ENCODE data around the gene TMEM184B.
"Not testable (repeated sequence)": the region's sequence is repeated elsewhere in the genome, so short reads cannot be mapped to it uniquely, and the experiment has no call there.

The TMEM184B gene

DNA sequence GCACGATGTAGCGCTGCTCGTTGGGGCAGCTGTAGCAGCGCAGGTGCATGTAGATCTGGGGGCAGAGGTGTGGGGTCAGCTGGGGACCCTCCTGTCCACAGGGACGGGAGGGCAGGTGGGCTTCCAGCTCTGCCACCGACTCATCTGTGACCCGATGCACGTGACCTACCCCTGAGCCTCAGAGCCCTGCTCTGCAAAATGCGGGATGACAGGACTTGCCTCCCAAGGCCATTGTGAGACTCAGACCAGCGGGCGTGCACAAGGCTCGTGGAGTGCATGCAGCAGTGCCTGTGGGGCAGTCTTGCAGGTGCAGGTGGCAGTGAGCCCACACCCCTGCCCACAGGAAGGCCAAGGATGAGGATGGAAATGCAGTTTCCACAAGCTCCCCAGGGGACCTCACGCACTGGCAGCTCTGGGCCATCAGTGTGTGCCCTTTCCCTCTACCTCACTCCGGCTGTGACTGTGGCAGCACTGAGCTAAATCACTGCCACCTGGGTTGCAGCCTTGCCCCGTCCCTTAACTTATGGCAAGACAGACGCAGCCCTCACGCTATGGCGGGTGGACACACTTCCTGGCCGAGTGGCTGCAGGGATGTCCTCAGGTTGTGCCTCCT, 26.7 kb downstream of the TMEM184B start:
- DNase-seq = no peak

DNA sequence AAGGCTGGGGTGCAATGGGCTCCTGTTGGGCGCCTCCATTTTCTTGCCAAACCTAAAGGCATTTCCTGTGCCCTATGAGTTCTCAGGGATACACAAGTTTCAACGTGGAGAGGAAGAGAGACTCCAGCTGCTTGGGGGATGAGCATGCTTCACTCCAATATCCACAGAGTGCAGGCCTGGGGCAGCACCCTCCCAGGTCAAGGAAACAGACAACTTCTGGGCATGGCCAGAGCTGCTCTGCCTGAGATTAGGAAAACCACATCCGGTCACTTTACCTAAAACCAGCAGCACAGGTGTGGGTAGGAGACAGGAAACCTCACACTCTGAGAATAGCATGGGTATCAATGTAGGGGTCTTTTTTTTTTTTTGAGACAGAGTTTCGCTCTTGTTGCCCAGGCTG, 28.7 kb downstream of the TMEM184B start:
- DNase-seq = no peak

- no peak for DNase-seq
Measured at GRCh38 chr22:38243007-38243765, 29.6 kb downstream of the TMEM184B start.

GRCh38 chr22:38240734-38241252, 32.0 kb downstream of the TMEM184B start:
- DNase-seq = no peak

- no peak for DNase-seq
Measured at GRCh38 chr22:38239101-38239761, 33.6 kb downstream of the TMEM184B start.

- DNase-seq = no peak
Measured at GRCh38 chr22:38238519-38239071, 34.2 kb downstream of the TMEM184B start.

- no peak for DNase-seq
Measured at GRCh38 chr22:38236786-38237185, 36.0 kb downstream of the TMEM184B start.

DNA sequence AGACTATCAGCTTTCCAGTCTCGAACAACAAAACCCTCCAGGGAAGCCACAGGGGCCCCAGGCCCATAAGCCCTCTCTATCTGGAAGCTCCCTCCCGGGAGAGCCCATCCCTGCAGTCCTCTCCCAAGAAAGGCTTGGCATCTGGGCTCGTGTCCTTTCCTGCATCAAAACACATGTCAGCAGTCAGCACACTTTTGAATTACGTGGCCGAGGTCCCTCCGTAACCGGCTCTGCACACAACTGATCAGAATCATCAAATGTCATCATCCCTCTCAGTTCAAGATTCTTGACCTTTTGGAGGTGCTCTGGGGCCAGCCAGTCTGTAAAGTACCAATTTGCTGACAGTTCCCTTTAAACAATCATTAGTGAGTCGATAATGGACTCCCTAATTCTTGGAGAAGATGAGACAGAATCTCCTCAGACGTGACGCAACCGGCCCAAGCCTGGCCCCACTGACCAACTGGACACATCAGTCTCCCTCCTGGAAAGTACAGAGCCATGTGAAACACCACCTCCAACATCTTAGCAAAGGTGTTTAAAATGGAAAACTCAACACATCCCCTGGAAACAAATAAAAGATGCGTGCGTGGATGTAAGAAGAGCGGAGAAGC, 37.5 kb downstream of the TMEM184B start:
- no peak for DNase-seq

DNA sequence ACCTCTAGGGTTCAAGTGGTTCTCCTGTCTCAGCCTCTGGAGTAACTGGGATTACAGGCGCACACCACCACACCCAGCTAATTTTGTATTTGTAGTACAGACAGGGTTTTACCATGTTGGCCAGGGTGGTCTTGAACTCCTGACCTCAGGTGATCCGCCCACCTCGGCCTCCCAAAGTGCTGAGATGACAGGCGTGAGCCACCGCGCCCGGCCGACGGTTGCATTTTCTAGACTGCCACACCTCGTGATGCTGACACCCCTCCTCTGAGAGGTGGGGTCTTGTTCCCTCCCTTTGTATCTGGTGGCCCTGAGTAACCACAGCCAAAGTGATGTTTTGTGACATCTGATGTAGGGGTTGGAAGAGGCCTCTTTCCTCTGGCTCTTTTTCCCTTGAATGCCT, 39.0 kb downstream of the TMEM184B start:
- DNase-seq = not testable (repeated sequence)

DNA sequence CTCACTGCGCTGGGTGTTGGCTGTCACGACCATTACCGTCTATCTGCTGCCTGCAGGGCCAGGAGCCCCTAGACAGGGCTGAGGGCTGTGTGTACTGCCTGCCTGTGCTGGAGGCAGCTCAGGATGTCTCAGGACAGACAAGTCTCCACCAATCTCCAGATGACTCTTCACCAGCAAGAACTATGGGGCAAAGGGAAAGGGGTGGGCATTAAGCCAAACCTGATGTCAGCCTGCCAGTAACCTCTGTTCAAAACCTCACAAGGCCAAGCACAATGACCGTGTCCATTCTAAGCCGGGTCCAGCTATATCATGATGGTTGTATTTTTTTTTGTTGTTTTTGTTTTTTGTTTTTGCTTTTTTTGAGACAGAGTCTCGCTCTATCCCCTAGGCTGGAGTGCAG, 39.4 kb downstream of the TMEM184B start:
- no peak for DNase-seq

DNA sequence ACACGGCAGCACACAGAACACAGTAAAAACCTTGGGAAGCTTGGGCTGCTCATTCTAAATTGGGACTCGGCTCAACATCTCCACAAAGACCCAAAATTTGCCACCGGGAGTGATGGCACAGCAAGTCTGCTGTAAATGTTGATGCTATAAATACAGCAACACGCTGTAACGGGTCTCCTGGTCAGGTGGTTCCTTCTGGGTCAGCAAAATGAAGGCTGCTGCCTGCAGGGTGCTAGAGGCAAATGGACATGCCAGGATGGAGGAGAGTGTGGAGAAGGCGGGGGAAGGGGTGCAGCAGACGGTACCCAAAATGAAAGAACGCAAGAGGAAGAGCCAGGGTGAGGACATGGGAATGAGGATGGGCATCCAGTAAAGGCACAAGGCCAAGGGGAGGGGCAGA, 40.6 kb downstream of the TMEM184B start:
- DNase-seq = no peak

DNA sequence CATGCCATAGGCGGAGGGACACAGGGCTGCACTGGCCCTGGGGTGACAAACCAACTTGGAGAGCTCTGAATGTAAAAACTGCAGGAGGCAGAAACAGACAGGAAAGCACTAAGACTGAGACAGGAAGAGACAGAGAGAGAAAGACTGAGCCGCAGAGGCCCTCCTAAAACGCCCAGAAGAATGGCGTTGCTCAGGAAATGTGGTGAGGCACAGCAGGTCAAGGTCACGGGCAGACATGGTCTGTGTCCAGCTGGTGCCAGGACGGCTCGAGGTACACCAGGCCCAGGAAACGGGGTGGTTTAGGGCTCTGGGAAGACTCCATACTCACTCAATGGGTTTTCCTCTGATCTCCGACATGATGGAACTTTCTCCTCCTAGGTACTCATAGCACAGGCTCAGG, 41.9 kb downstream of the TMEM184B start:
- DNase-seq = no peak

GRCh38 chr22:38230108-38230825, 42.5 kb downstream of the TMEM184B start:
- DNase-seq = peak; percentile 37 to 45

DNA sequence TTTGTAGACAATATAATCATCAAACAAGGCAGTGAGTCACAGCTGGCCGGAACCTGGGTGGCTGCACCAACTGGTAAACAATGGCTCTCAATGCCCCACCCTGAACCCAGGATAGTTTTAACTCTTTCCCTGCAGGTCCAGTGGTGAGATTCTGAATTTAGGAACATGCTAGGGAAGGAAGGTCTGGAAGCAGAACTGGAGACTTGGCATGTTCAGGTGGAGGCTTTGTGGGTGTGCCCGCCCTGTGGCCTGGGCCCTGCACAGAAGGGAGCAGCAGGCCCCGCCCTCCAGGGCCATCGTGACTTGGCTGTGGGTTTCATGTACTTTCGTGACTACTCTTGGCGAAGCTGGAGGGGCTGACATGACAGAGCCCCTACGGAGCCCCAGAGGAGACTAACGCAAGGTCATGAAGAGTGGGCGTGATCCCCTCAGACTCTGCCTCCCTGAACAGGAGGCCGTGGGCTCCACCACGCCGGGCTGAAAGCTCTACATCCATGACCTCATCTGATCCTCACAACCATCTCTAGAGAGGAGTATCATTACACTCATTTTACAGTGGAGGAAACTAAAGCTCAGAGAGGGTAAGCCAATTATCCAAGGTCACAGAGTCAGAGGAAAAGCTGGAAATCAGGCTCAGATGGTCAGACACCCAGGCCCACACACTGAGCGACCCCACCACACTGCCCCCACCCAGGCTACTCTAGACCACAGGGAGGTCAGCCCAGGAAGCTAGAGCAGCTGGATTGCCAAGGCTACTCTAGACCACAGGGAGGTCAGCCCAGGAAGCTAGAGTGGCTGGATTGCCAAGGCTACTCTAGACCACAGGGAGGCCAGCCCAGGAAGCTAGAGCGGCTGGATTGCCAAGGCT, 43.7 kb downstream of the TMEM184B start:
- DNase-seq = no peak

- DNase-seq = no peak
Measured at GRCh38 chr22:38228326-38228872, 44.4 kb downstream of the TMEM184B start.

- DNase-seq = no peak
Measured at GRCh38 chr22:38226853-38227649, 45.8 kb downstream of the TMEM184B start.

DNA sequence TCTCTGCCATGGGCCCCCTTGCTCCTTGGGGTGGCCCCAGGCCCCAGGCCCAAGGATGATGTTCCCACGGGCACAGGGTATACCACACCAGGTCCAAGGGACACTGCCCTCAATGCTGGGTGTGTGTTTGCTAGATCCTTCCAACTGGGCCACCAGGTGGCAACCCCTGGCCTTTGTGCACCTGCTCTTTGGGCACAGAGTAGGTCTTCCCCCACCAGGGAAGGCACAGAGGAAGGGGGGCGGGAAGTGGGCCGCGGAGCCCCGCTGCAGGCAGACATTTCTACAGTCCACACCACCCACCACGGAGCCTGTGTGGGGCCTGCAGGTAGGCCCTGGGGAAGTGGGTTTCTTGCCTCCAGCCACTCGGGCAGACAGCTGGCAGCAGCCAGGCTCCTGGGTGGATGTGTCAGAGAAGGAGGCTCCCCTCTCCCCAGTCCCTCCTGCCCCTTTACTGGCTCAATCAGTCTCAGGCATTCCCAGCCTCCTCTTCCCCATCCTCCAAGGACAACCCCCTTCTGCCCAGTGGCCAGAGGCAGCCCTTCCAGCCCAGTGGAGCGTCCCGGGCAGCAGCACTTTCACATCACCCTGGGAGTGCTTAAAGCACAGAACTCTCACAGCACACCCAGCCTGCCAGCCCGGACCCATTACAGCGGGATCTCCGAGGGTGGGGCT, 49.4 kb downstream of the TMEM184B start:
- no peak for DNase-seq

- no peak for DNase-seq
Measured at GRCh38 chr22:38222797-38223119, 50.1 kb downstream of the TMEM184B start.

DNA sequence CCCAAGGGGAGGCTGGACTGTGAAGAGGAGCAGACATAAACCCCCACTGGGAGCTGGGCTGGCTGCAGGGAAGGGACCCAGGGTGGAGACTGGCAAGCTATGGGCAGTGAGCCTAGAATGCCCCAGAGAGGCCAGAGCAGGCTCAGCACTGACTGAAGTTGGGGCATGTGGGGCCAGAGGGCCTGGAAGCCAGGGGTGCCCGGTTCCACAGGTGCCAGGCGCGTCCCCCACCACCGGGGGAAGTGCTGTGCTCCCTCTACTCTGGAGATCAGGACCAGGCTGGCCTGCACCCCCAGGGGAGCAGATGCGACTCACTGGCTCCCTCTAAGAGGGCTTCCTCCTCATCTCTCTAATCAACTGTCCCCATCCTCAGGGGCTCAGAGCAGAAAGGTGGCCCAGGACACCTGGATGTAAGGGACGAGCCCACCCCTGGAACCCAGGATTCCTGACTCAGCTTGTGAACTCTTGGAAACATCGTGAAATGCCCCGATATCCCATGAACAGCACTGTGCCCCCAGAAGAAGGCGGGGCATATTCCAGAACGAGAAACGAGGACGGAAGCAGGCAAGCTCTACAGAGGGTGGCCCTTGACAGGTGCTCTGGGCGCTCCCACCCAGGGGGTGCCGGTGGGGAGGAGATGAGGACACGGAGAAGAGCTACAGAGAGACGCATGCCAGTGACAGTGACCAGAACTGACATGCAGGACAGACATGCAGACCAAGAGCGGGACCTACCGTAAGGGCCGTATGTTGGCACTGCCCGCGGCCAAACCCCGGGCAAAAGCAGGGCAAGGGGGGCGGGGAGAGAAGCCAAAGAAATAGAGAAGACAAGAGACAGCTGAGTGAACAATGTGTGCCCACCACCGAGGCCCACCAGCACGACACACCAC, 50.7 kb downstream of the TMEM184B start:
- no peak for DNase-seq
